Amniotic stem cell (primary cell): ENCODE results near the gene SPTBN1.

Experiments
- DNase-seq: peaks from one replicate; lab custom pipeline; 2025; lab: John Stamatoyannopoulos, UW

SPTBN1 gene

GRCh38 chr2:54574860-54575247 lies 118.7 kb downstream of the SPTBN1 start:
- DNase-seq = no peak

DNA sequence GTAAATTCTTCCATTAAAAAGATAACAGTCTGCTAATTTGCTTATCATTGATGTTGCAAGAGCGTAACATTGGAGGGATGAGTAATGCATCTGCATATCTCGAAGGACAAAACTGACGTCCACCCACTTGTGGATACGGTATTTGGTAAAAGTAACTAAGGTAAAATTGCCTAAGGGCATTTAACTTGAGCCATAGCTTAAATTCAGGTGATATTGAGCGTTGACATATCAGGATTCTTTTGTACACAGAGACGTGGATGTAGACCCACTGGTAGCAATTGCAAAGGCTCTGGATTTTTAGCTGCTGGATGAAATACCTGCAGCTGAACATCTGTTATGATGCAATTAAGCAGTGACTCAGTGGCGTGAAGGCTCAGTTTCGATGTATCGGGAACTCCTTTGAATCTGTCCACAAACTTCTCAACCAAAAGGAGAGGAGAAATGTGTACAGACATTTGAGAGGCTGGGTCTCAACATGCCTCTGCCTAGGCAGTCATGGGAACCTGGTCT lies 119.3 kb downstream of the SPTBN1 start:
- no peak for DNase-seq

DNA sequence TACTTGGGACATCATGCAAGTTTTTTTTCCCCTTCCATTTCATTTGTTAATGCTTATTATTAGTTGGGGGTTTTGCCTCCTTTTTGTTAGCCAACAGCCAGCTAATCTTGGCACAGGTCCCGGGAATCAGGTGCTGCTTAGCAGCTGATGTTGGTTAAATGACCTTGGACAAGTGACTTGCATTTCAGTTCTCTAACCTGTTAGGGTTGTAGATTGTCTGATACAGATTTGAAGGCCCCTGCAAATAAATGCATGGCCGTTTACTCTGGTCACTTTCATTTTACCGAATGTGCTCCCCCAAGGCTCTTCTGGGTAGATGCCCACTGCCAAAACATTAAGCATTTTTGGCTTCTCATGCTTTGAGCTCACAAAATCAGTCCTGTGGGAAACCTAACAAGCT lies 120.9 kb downstream of the SPTBN1 start:
- no peak for DNase-seq

GRCh38 chr2:54577944-54578647 lies 122.0 kb downstream of the SPTBN1 start:
- DNase-seq = no peak

GRCh38 chr2:54578648-54579045 lies 122.5 kb downstream of the SPTBN1 start:
- no peak for DNase-seq

DNA sequence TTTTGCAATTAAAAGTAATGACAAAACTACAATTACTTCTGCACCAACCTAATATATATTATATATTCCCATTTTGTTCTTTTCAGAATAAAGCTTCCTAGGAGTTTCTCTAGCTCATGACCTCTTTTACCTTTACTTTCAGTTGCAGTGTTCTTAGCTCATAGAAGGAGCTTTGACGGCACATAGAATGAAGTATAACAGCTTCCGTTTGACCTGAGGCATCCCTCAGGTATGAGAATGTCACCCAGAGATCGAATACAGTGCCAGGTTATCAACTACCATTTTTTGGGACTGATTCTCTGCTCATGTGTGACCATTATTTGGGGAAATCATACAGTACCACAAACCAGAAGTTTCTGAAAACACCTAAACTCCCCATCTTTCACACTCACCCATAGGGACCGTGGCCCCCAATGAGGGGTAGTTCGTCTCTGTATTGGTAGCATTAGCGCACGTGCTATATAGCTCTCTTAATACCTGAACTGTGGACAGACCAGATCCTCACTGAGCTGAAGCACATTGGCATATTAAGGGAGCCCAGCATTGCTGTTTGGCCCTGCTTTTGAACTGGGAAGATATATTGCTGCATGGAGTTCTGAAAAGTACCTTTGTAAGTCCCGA lies 123.0 kb downstream of the SPTBN1 start:
- DNase-seq = no peak

- no peak for DNase-seq
Observed at GRCh38 chr2:54579682-54580620, 123.8 kb downstream of the SPTBN1 start.

GRCh38 chr2:54581326-54582039 lies 125.4 kb downstream of the SPTBN1 start:
- no peak for DNase-seq

- DNase-seq = no peak
Observed at GRCh38 chr2:54582987-54583386, 126.9 kb downstream of the SPTBN1 start.

DNA sequence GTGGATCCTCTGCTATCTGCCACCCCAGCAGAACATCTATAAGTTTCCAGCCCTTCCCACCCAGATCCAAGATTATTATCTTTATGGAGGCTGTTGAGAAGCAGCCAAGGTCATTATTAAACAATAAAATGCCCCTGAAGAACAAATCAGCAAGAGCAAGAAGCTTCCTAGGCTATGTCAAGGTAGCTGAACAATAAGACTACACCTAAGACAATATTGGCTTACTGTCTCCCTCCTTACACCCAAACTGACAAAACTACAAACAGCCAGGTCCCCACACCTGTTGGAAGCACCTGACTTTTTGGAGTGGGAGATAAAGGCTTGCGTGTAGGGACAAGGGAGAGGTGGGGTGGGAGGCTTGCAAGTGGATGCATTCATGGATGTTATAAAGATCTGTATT lies 128.5 kb downstream of the SPTBN1 start:
- no peak for DNase-seq

DNA sequence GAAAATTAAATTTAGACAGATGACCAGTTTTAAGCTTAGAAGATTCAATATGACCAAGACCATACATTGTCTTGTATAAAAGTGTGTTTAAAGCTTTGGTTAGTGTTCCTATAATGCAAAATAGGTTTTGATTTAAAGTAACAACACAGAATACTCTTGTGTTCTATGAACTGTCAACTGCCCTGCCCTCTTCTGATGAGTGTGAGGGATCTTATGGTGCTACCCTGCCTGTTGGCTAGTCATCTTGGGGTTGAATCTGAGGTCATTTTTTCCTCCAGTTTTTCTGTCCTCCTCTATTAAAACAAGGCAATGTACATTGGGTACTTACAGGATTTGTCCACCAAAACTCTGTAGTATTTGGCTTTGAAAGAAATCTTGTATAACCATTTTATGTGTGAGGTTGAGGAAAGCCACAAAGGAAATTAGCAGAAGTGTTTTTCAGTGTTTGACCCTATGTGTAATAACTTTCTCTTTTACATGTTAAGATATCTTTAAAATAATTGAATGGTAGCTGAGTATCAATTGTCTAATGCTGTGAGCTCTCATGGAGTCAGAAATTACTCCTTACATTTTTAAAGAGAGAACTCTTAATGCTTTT lies 129.1 kb downstream of the SPTBN1 start:
- DNase-seq = no peak

DNA sequence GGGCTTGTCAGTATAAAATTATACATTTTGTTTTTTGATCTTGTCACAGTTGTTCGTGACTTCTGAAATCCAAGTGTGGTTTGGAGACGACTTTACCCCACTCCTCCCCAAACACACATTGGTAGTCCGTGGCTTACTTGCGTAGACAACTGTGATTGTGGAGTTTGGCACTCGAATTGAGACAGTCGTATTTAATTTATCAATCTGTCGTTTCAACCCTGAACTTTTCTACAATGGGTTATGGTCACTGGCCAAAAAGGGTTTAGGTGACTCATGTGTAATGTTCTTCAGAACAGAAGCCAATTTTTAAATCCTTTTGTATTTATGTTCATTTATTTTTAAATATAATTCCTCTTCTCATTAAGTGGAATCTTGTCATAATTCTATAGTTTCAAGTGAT lies 129.9 kb downstream of the SPTBN1 start:
- DNase-seq = no peak

GRCh38 chr2:54586494-54586893 lies 130.4 kb downstream of the SPTBN1 start:
- no peak for DNase-seq

- DNase-seq = no peak
Observed at GRCh38 chr2:54587171-54588016, 131.3 kb downstream of the SPTBN1 start.

GRCh38 chr2:54588244-54588899 lies 132.2 kb downstream of the SPTBN1 start:
- no peak for DNase-seq

- no peak for DNase-seq
Observed at GRCh38 chr2:54589038-54589339, 132.9 kb downstream of the SPTBN1 start.

DNA sequence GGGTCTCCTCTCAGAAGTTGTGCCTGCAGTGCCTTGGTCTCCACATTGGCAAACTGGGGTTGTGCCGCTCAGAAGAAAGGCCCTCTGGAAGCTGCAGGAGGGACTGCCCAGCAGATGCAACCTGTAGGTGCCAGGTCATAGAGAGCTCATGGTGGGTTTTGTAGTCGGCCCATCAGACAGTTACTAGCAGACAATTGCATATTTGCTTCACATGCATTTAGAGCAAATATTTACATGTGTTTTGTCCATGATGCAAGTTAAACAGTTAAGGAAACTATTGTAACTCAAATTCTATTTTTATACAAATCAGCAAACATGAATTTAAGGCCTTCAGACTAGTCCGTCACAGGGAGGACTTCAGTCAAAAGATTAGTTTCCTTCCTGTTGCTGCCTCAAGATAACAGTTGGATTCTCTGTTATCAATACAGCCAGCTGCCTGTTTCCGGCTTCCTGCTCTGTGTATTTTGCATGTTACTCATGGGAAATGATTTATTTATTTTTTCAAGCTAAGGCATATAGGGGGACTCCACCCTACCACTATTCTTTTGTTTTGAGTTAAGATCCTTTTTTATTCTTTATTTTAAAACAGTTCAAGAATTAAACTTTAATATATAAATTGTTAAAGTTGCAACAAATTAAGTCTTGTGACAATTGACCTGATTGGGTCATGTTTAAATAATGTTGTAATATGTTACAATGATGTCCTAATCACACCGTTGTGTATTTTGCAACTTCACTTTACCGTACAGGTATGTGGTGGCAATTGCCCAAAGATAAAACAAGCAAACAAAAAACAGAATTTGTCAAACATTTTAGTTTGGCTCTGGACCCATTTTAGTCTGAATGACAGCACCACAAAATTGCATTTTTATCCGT lies 133.5 kb downstream of the SPTBN1 start:
- DNase-seq = no peak

DNA sequence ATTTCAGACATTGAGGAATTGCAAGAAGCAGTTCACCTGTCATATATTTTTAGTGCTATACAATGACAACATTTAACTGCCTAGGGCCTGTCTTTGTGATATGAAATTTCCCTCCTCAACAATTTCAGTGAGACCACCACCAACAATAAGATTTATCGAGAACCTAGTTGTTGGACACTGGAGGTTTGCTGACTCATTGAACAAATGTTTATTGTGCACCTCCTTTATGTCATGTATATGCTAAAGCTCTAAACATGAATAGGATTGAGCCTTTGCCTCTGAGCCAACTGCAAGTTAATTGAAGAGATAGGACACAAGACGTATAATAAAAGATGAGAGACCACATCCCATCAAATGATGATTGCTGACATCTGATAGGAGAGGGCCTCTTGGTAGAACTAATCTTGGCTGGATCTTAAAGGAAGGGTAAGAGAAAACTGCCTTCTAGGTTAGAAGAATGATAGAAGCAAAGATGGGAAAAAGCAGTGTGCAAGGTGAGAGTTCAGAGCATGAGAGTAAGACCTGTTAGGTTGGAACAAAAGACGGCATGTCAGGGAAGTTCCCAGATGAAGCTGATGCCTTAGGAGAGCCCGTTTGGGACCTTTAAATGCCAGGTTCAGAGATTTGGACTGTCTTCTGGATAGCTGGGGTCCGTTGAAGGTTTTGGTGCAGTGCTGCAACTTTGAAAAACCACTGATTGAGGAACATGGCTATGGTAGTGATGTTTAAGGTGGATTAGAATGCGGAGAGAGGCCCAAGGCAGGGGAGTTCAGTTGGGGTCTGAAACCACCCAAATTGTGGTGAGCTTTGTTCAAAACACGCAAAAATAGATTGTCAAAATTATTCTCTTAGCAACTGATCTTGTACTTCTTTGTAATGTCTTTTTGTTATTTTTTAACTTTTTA lies 134.3 kb downstream of the SPTBN1 start:
- no peak for DNase-seq
